K562 (cell line): ENCODE measurements around the gene PIKFYVE. TPM values are rescaled to one million over a fixed set of nuclear protein-coding genes. Genes with fewer than 3 reads are reported as not detected.

Experiments used
- ATAC-seq: fragments of 200-7000 bp; cut with Tn5 transposase; 3 replicates; pipeline ENCODE4 v1.9.1; 2020; ENCODE audit warnings: moderate library complexity
- BruUV-seq: library from RNA; stranded (reverse); fragments of 400-500 nt; replicated peaks from 2 replicates; lab custom pipeline; 2021; lab: Mats Ljungman, UMichigan
- CTCF ChIA-PET: fragments of 300-600 bp; formaldehyde crosslinking; extraction: SDS; loops from one replicate; lab custom pipeline; 2021; ENCODE audit warnings: low intra/inter-chr PET ratio; lab: Yijun Ruan, JAX
- POLR2A ChIA-PET: fragments of 300-600, 350-650 bp; sonication (Branson Sonifier 250); formaldehyde crosslinking; extraction: SDS; loops from one replicate; lab custom pipeline; 2021; ENCODE audit warnings: antibody characterized with exemption, inconsistent platforms; lab: Yijun Ruan, JAX
- DNase-seq, 4 experiments: peaks; one replicate each; pipeline versions ENCODE4 v3.0.0 to v3.0.0-alpha.2; 2011 to 2018; ENCODE audit warnings: low spot score in 3 of 4, mixed read lengths in 3 of 4; ENCODE audit errors: extremely low read depth in 1 of 4
- FAIRE-seq: peaks from 2 replicates; lab custom pipeline; 2011; peaks lifted over from hg19 to GRCh38; lab: Jason Lieb, UNC
- H2AFZ ChIP-seq: 2 replicates; pipeline ENCODE4 v1.6.0; 2011; ENCODE audit warnings: low read depth, low read length, control low read depth, inconsistent platforms
- H3K27ac ChIP-seq: fragments of 200-600 bp; 3 replicates; pipeline ENCODE4 v1.8.0; 2011; ENCODE audit warnings: low read depth, mild to moderate bottlenecking, control low read depth, inconsistent platforms, low read length, moderate library complexity, mixed read lengths; ENCODE audit errors: extremely low read depth
- H3K27me3 ChIP-seq, 2 experiments: fragments of 300-600 bp in 1 of 2; 2 replicates in 1 of 2; 3 replicates in 1 of 2; pipeline versions ENCODE4 v1.6.0 to v1.8.0; 2011; ENCODE audit warnings: inconsistent platforms in 2 of 2, low read length in 2 of 2, mild to moderate bottlenecking in 1 of 2, mixed read lengths in 1 of 2, moderate library complexity in 1 of 2; ENCODE audit not compliant: control insufficient read depth in 2 of 2, insufficient read depth in 2 of 2
- H3K36me3 ChIP-seq: fragments of 300-600 bp; 3 replicates; pipeline ENCODE4 v1.8.0; 2011; ENCODE audit warnings: mild to moderate bottlenecking, low read length, inconsistent platforms; ENCODE audit not compliant: control insufficient read depth, insufficient read depth
- H3K4me1 ChIP-seq, 2 experiments: fragments of 200-600 bp in 1 of 2; replicated peaks in 1 of 2; 2 replicates in 1 of 2; 3 replicates in 1 of 2; pipeline versions ENCODE4 v1.5.1 to v1.8.0; 2011; ENCODE audit warnings: inconsistent platforms in 2 of 2, low read length in 2 of 2, mild to moderate bottlenecking in 1 of 2, mixed read lengths in 1 of 2, moderate library complexity in 1 of 2; ENCODE audit not compliant: control insufficient read depth in 2 of 2, insufficient read depth in 2 of 2
- H3K4me2 ChIP-seq: 2 replicates; pipeline ENCODE4 v1.6.1; 2011; ENCODE audit warnings: low read length, control low read depth, inconsistent platforms, mixed read lengths; ENCODE audit not compliant: insufficient read depth
- H3K4me3 ChIP-seq: fragments of 200-600 bp; sonication (generic), shearing (Covaris generic); 2 replicates; pipeline ENCODE4 v1.5.1; 2016; ENCODE audit warnings: control low read depth, inconsistent platforms
- H3K79me2 ChIP-seq: fragments of 200-600 bp; 3 replicates; pipeline ENCODE4 v1.8.0; 2011; ENCODE audit warnings: low read length, inconsistent platforms; ENCODE audit not compliant: control insufficient read depth, insufficient read depth
- H3K9ac ChIP-seq, 2 experiments: 2 replicates each; pipeline versions ENCODE4 v1.6.0 to v1.6.1; 2011; ENCODE audit warnings: low read depth in 2 of 2, low read length in 2 of 2, control low read depth in 1 of 2, inconsistent platforms in 1 of 2, mild to moderate bottlenecking in 1 of 2, mixed read lengths in 1 of 2; ENCODE audit not compliant: insufficient read depth in 1 of 2
- H3K9me1 ChIP-seq: one replicate; pipeline ENCODE4 v1.6.0; 2011; ENCODE audit warnings: inconsistent platforms, mild to moderate bottlenecking, low read length, moderate library complexity; ENCODE audit not compliant: control insufficient read depth, insufficient read depth
- H3K9me3 ChIP-seq: replicated peaks from 2 replicates; pipeline ENCODE4 v1.5.1; 2011; ENCODE audit warnings: low read depth, low read length, inconsistent platforms; ENCODE audit not compliant: control insufficient read depth, insufficient read depth
- H4K20me1 ChIP-seq: replicated peaks from 2 replicates; pipeline ENCODE4 v1.6.1; 2011; ENCODE audit warnings: low read length, inconsistent platforms, mixed read lengths; ENCODE audit not compliant: control insufficient read depth, insufficient read depth
- CCAR2 ChIP-seq: fragments of 200-400 bp; formaldehyde crosslinking; IDR thresholded peaks from 2 replicates; pipeline ENCODE4 v1.6.1; 2017; ENCODE audit warnings: mild to moderate bottlenecking, low read depth, low read length
- HNRNPUL1 ChIP-seq: fragments of 200-400 bp; formaldehyde crosslinking; IDR thresholded peaks from 2 replicates; pipeline ENCODE4 v1.6.1; 2017; ENCODE audit warnings: low read length
- MED1 ChIP-seq: sonication (generic); formaldehyde crosslinking; IDR thresholded peaks from 2 replicates; pipeline ENCODE4 v1.8.1; 2023; ENCODE audit warnings: missing genetic modification reagents, borderline replicate concordance
- PHB2 ChIP-seq: fragments of 450-650 bp; IDR thresholded peaks from 2 replicates; pipeline ENCODE4 v1.6.1; 2017; ENCODE audit warnings: low read depth
- SREBF2 ChIP-seq: sonication (generic); formaldehyde crosslinking; IDR thresholded peaks from 2 replicates; pipeline ENCODE4 v1.4.0; 2020; ENCODE audit warnings: mild to moderate bottlenecking, missing genetic modification reagents
- ZKSCAN1 ChIP-seq: fragments of 150-350 bp; IDR thresholded peaks from 2 replicates; pipeline ENCODE4 v1.6.1; 2016; ENCODE audit warnings: low read depth, low read length
- ZNF512 ChIP-seq: IDR thresholded peaks from 2 replicates; pipeline ENCODE4 v1.6.1; 2016; ENCODE audit warnings: missing genetic modification characterization, missing compliant biosample characterization
- ZNF668 ChIP-seq: fragments of 250-450 bp; sonication (Bioruptor Pico); IDR thresholded peaks from 2 replicates; pipeline ENCODE4 v1.8.0; 2022; ENCODE audit warnings: mild to moderate bottlenecking, inconsistent platforms
- WGBS: fragments of 100-300 bp; shearing (Covaris generic); methylation state at CpG from one replicate; pipeline ENCODE4 v1.1.6; 2016; ENCODE audit warnings: low coverage, mixed read lengths; ENCODE audit not compliant: insufficient coverage; ENCODE audit errors: missing lambda C conversion rate; 5-methylcytosine and 5-hydroxymethylcytosine counted together
- in situ Hi-C: fragments of 300-500 bp; cut with MboI; formaldehyde crosslinking; loops from 4 replicates; pipeline ENCODE4 v1.15.0; 2018; ENCODE audit warnings: inconsistent platforms, mixed read lengths
- intact Hi-C: fragments of 100-400 bp; cut with micrococcal nuclease; formaldehyde crosslinking; loops from 2 replicates; pipeline ENCODE4 v1.14.2; 2022
- polyA plus RNA-seq, 8 experiments: library from polyadenylated mRNA; depleted of rRNA in 4 of 8; stranded (reverse) in 5 of 8; unstranded in 3 of 8; fragments of >200 nt; fragmentation: Nextera tagmentation in 2 of 8; fragmentation: Illumina TruSeq in 1 of 8; extraction: Ambion mirVana in 2 of 8; extraction: Trizol in 1 of 8; gene quantifications; 2 replicates each; pipeline versions ENCODE4 v1.2.1 to v1.2.3, GENCODE V29; 2011 to 2014; ENCODE audit warnings: inconsistent platforms in 1 of 8, missing spikeins in 1 of 8
- total RNA-seq, 7 experiments: library from RNA; depleted of rRNA in 6 of 7; stranded (reverse); fragments of >200 nt in 6 of 7; fragmentation: Illumina TruSeq in 2 of 7; extraction: Trizol in 2 of 7; gene quantifications; 2 replicates each; pipeline versions ENCODE4 v1.2.1 to v1.2.3, GENCODE V29; 2011 to 2021; ENCODE audit warnings: low replicate concordance in 1 of 7

The PIKFYVE gene
- total and polyA plus RNA-seq, 9 of the 15 experiments (the other 6 are each of a cell fraction or from before 2014, with no cell fraction given): 3.6 to 25.6 (median 16.7) TPM

DNA sequence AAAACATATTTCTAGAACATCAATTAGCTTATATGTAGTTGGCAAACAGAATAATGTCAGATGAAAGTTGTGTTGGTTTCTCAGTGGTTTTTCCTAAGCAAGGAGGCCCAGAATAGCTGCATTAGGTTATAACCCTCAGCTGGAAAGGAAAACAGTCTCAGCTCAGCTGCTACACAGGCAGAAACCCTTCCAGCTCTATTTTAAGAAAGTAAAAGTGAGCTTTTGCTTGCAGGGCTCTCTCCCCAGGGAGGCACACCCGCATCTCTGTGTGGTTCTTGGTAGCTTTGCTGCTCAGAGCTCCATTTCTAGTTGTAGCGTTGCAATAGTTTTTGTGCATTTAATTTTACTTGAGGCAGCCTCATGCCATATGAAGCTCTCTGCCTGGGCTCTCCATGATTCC, 54.6 kb downstream of the PIKFYVE start:
- in situ Hi-C loops (no loop called here), intact Hi-C loops (no loop called here)
- Histone ChIP-seq H3K79me2 (no peaks in the 10 kb centered on the region), H3K9me3 (no peaks in the 10 kb centered on the region), H3K27ac (no peak overlapping the region), H3K4me2 (no peak overlapping the region), H3K9me1 (no peaks in the 10 kb centered on the region), H3K36me3 (peaks cover 52% of the 10 kb centered on the region; the same call in 2 of the 3 replicates), H3K4me3 (no peak overlapping the region), H4K20me1 (no peaks in the 10 kb centered on the region), H3K9ac (no peak overlapping the region), H3K27me3 (no peaks in the 10 kb centered on the region), H2AFZ (no peak overlapping the region), H3K4me1 (no peaks in the 10 kb centered on the region)
- FAIRE-seq (no peak), DNase-seq (no peak), ATAC-seq (no peak)
- ChIA-PET POLR2A (interaction anchor here (0.7 kb wide), 1 partner anchor 556 kb away, joined by 3 read pairs; no protein-coding TSS in a partner anchor), CTCF (no interaction called here)
- BruUV-seq: no TSS peak
- TF ChIP-seq ZKSCAN1 (no peak), ZNF668 (CRISPR knock-in tag) (no peak), HNRNPUL1 (no peak), ZNF512 (tag) (no peak), MED1 (no peak), PHB2 (no peak), SREBF2 (no peak), CCAR2 (no peak)
- 88% methylated on average over 2 of the region's 2 CpGs for WGBS
